NCI-H1092 (cell line): ENCODE measurements around the gene SULT1B1.

Source experiments
- DNase-seq: peaks from one replicate; lab custom pipeline; 2025; lab: John Stamatoyannopoulos, UW

SULT1B1 gene

GRCh38 chr4:69749771-69750170 lies 10.6 kb downstream of the SULT1B1 start:
- no peak for DNase-seq

GRCh38 chr4:69748173-69748572 lies 12.2 kb downstream of the SULT1B1 start:
- DNase-seq = no peak

GRCh38 chr4:69744157-69744478 lies 16.3 kb downstream of the SULT1B1 start:
- no peak for DNase-seq

GRCh38 chr4:69743476-69744156 lies 16.8 kb downstream of the SULT1B1 start:
- DNase-seq = no peak

- no peak for DNase-seq
These were observed 17.8 kb downstream of the SULT1B1 start for GRCh38 chr4:69742596-69742995.

- no peak for DNase-seq
These were observed 21.5 kb downstream of the SULT1B1 start for GRCh38 chr4:69738872-69739271.

GRCh38 chr4:69735119-69735518 lies 25.3 kb downstream of the SULT1B1 start:
- no peak for DNase-seq

GRCh38 chr4:69731847-69732246 lies 28.6 kb downstream of the SULT1B1 start:
- no peak for DNase-seq

GRCh38 chr4:69731241-69731640 lies 29.2 kb downstream of the SULT1B1 start:
- no peak for DNase-seq

- DNase-seq = no peak
These were observed 30.4 kb downstream of the SULT1B1 start for GRCh38 chr4:69730002-69730401.

GRCh38 chr4:69727926-69728325 lies 32.5 kb downstream of the SULT1B1 start:
- DNase-seq = no peak

- DNase-seq = no peak
These were observed 33.0 kb downstream of the SULT1B1 start for GRCh38 chr4:69727426-69727825.

GRCh38 chr4:69726971-69727370 lies 33.4 kb downstream of the SULT1B1 start:
- no peak for DNase-seq

GRCh38 chr4:69718396-69719271 lies 41.8 kb downstream of the SULT1B1 start:
- DNase-seq = no peak

GRCh38 chr4:69717778-69718177 lies 42.6 kb downstream of the SULT1B1 start:
- DNase-seq = no peak

- DNase-seq = no peak
These were observed 43.8 kb downstream of the SULT1B1 start for GRCh38 chr4:69716654-69717053.

GRCh38 chr4:69714086-69714485 lies 46.3 kb downstream of the SULT1B1 start:
- DNase-seq = no peak

GRCh38 chr4:69713593-69713992 lies 46.8 kb downstream of the SULT1B1 start:
- no peak for DNase-seq

- no peak for DNase-seq
These were observed 49.8 kb downstream of the SULT1B1 start for GRCh38 chr4:69710580-69710979.

- DNase-seq = no peak
These were observed 52.2 kb downstream of the SULT1B1 start for GRCh38 chr4:69708211-69708610.

- no peak for DNase-seq
These were observed 52.6 kb downstream of the SULT1B1 start for GRCh38 chr4:69707807-69708206.

- no peak for DNase-seq
These were observed 58.2 kb downstream of the SULT1B1 start for GRCh38 chr4:69702201-69702600.

GRCh38 chr4:69701696-69702095 lies 58.7 kb downstream of the SULT1B1 start:
- DNase-seq = no peak
